Erythroblast (primary cell): ENCODE results near the gene HMX1.

ENCODE experiments used
- GATA1 ChIP-seq: IDR thresholded peaks from 2 replicates; pipeline ENCODE4 v1.6.1; 2011; ENCODE audit warnings: low read depth, mild to moderate bottlenecking, control low read depth, low read length, moderate library complexity
- POLR2A ChIP-seq: IDR thresholded peaks from 2 replicates; pipeline ENCODE4 v1.6.1; 2011; ENCODE audit warnings: mild to moderate bottlenecking, low read length

- TF ChIP-seq POLR2A: no peak
- no peak for TF ChIP-seq GATA1
Measured at GRCh38 chr4:8817813-8818062, 53.9 kb downstream of the HMX1 start.
